NCI-H524 (cell line): ENCODE results near the gene EHHADH.
"Not testable (repeated sequence)": the region's sequence is repeated elsewhere in the genome, so short reads cannot be mapped to it uniquely, and the experiment has no call there.

ENCODE experiments used
- DNase-seq, 2 experiments: peaks; one replicate each; lab custom pipeline; 2025; lab: John Stamatoyannopoulos, UW

The EHHADH gene

DNA sequence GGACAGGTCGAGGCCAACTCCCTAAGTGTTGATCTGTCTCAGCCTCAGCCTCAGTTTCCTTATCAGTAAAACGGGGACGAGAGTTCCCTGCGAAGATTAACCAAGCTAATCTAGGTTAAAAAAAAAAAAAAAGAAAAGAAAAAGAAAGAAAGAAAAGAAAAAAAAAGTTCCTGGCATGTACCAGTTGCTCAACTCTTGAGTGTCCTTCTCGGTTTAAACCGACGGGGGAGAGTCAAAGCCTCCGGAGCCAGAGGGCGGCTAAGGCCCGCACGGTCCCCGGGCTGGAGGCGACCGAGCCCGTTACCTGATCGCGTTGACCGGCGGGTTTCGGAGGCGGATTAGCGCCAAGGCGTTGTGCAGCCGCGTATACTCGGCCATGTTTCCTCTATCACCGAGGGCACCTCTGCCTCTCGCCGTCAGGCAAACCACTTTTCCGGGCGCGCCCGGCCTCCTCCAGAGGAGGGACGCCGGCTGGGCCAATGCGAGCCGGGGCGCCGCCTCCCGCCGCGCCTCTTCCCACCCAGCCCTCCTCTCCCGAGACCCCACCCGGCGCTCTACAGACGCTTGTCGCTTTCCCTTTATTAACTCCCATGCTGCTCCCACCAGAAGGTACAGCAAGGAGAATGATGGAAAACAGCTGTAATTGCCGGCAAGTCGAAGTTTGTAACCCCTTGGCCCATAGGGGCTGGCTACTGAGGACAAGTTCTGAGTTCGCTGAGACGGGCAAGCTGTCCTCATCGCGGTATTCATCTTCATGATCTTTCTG lies at the start of gene EHHADH:
Gene EHHADH (minus strand): TSS at position 405 of the 766 bp plus-strand sequence. CDS start 27 bp downstream, at position 378.
- DNase-seq, result peak; percentile 60 to 79

DNA sequence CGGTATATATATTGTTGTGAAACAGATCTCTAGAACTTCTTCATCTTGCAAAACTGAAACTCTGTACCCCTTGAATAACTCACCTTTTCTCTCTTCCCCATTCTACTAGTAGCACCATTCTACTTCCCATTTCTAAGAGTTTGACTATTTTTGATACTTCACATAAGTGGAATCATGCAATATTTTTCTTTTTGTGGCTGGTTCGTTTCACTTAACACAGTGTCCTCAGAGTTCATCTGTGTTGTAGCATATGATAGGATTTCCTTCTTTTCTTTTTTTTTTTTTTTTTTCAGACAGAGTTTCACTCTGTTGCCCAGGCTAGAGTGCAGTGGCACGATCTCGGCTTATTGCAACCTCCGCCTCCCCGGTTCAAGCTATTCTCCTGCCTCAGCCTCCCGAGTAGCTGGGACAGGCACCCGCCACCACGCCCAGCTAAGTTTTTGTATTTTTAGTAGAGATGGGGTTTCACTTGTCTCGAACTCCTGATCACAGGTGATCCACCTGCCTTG lies 46.1 kb upstream of the EHHADH start:
- DNase-seq, result not testable (repeated sequence)

DNA sequence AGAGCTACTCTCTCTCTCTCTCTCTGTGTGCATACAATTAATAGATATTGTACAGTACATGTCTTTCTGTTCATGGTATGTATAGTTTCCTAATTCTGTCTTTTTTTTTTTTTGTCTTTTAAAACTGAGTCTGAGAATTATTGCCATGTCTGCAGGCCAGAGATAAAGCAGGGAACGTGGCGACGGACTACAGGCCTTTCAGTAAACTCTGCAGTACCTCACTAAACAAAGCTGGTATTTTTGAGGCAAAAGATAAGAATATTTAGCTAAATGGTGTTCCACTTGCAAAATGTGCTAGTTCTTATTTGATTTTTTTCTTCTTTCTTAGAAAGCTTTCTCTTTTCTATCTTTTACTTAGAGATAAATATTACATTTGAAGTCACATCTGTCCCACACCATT lies 44.0 kb upstream of the EHHADH start:
- no peak for DNase-seq

DNA sequence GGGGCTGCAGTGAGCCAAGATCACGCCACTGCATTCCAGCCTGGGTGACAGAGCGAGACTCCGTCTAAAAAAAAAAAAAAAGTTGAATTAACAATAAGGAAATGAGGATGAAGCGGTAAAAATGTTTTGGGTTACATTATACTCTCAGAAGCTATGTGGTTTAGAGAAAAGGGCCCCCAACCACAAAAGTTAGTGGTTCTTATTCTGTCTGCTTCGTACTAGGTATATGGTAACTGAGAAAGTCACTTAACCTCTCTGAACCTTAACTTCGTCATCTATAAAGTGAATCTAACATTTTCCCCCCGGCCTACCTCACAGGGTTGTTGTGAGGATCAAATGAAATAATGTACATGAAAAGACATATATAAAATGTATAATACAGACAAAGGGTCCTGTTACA lies 38.4 kb upstream of the EHHADH start:
- DNase-seq, result no peak

DNA sequence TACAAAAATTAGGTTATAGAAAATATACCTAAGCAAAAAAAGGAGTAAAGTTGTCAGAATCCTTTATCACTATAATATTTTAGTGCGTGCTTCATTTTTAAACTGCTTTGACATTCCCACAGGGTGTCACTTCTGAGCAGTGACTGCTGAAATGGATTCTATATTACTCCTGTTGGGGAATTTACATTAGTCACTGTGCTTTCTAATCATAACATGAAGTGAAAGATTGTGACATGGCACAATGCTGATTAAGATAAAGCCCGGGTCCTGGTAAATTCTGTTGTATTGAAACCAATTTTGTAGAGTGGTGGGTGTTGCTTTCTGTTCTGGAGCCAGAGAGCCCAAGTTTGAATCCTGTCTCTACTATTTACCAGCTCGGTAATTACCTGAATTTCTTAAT lies 36.4 kb upstream of the EHHADH start:
- no peak for DNase-seq

DNA sequence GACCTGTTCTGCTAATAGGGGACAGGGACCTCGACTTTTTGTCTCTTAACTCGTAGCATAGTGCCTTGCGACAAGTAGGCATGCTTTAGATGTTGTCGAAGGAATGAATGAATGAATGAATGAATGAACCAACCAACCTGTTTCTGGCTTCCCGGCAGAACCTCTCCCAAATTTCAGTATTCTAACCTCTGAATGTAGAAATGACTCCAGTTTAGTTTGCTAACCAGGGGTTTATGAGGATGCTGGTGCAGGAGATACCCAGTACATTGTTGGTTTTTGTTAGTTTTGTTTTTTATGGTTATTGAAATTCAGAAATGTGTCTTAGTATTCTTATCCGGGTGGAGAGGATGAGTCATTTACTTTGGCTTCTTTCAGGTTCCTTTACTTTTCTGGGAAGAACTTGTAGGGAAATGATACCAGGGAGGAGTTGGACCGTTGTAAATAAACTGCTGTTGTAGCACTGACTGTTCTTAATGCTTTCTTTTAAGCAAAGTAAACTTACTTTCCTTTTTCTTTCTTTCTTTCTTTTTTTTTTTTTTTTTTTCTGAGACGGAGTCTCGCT lies 29.6 kb upstream of the EHHADH start:
- DNase-seq, result no peak

DNA sequence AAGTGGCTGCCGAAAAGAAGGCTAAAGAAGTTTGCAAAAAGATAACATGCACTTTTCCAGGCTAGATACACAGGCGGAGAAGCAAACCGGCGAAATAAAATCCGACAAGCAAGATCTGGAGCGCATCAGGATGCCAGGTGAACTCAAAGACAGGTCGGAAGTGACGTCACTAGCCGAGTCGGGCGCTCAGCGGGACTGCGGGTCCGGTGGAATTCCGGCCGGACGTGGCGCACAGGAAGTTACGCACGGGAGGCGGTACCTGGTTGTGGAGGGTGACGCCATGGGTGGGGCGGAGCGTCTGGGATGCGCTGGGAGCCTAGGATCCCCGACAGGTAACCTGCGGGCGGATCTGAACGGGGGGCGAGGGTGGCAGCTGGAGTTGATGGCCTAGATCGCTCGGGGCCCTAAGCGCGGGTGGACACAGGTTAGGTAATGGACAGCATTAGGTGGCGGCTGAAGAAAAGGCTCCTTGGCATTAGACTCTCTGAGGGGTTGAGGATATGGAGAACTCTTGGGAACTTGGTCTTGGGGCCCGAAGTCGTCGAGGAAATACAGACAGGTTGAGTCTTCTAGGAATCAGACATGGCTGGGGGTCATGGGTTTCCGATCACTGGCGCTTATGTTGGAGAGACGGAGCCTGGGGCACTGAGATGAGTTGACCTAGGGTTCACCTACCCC lies 29.0 kb upstream of the EHHADH start:
- DNase-seq, result peak; percentile 94 to 96

DNA sequence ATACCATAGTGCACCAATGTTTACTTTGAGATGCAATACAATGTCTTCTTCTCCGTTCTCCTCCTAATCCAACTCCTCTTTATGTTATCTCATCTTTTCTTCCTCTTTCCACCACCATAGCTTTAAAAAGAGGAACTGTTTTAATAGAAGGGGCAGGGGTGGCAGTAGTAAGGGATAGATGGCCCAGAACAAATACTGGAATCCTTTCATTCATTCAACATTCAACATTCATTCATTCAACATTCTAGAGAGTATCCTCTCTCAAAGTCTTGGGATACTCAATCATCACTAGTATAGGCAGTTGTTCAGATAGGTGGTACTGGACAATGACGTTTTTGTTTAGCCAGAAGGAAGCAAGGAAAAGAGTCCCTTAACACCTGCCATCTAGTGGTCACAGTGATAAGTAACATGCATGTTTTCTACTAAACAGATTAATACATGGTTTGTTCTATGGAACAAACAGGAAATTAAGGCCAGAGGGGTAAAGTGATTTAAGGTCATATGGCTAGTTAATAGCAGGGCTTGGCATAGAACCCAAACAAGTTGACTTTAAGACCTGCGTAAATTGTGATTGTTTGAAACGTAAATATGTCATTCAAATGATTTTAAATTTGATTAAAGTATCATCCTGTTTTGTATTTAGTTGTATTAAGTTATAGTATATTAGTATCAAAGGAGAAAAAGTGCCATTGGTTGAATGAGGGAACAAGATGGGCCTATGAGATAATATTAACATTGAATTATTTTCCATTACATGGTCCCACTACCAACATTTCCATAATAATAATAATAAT lies 26.9 kb upstream of the EHHADH start:
- DNase-seq, result peak; percentile 67 to 76

DNA sequence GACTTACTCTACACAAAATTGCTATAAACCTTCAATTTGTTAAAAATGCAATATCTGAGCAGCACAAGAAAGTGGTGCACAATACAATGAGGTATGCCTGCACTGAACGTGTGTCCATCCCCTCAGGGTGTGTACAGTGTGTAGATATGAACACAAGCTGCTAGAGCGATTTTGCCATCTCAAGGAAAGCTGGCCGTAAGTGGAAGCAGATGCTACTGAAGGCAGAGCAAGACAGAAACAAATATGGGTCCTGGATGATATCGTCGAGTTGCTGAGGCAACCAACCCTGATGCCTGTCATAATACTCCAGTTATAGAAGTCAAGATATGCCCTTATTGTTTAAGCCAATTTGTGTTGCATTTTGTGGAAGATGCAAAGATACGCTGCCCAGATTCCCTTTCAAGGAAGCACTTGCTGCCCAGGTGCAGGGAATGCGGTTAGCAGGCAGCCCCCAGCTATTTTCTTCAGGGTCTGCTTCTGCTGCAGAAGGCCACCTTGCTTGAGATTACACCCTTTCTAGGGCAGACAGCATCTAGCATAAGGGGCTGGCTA lies 25.8 kb upstream of the EHHADH start:
- no peak for DNase-seq

DNA sequence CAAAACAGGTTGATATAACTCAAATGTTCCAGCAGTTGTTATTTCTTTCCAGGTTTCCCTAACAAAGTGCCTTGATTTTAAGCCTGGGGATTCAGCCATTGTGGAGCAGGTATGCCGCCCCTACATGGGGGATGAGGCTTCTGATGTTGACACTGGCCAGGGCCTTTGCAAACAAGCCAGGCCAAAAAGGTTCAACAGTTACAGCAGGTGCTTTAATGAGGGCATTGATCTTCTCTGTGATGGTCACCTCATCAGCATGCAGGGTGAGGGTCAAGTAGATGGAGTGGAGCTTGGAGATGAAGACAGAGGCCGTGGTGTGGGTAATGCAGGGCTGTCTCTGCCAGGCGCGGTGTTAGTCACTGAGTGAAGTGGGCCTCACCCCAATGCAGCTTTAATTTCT lies 22.6 kb upstream of the EHHADH start:
- no peak for DNase-seq

DNA sequence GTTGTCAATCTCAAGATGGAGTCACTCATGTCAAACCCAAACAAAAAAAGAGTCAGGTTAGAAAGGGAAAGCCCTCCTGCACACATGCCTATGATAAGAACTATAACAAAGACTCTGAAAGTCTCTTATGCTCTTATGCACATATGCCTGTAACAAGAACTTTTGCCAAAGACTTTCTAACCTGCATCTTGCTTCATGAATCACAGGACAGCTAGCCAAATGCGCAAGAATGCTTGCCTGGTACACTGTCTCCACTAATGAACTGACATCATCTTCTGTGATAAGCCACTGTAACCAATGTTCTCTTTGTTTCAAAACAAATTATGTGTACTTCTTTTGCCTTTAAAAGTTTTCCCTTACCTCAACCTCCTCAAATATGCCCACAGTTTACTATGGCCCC lies 18.2 kb upstream of the EHHADH start:
- DNase-seq, result no peak

DNA sequence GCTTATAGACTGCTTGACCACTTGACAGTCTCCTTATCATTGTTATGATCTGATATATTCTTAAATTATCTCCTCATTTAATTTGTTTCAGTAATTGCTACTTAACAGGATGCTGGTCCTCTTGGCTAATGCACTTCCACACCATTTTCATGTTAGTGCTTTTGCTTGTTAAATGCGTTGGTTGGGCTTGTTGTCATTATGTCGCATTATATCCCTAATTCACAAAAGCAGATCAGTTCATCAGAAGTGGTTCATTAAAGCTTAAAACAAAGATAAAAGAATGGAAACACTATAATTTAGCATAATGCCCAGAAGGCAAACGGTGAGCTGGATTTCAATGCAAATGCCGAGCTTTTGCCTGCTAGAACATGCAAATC lies 17.1 kb upstream of the EHHADH start:
- DNase-seq, result no peak

DNA sequence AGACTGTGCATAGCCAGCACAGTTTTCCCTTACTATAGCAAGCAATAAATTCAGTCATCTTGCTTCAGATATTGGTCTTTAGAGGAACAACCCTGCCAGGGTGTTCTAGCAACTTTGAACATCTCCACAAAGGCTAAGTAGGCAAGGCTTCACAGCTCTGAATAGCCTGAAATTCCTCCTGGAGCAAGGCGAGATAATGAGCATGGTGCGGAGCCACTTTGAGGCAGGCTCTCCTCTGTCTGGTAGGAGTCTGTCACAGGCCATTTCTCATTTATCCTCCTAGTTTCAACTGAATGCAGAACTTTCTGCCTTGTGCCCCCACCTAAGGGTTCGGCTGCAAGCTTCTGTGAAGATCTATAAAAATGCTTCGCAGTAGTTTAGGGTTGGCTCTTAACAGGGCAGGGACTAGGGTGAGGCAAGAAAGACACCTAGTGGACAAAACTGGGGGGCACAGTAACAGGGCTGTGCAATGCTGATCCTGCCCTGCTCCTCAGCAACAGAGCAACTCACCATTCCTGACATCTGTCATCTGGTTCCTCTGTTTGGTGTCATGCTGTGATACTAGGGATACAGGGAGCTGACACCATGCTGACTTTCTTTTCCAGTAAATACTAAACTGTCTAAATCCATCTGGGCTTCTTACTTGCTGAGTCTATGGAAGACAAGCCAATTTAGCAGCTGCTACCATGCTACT lies 16.6 kb upstream of the EHHADH start:
- DNase-seq, result peak; percentile 97 to 98

DNA sequence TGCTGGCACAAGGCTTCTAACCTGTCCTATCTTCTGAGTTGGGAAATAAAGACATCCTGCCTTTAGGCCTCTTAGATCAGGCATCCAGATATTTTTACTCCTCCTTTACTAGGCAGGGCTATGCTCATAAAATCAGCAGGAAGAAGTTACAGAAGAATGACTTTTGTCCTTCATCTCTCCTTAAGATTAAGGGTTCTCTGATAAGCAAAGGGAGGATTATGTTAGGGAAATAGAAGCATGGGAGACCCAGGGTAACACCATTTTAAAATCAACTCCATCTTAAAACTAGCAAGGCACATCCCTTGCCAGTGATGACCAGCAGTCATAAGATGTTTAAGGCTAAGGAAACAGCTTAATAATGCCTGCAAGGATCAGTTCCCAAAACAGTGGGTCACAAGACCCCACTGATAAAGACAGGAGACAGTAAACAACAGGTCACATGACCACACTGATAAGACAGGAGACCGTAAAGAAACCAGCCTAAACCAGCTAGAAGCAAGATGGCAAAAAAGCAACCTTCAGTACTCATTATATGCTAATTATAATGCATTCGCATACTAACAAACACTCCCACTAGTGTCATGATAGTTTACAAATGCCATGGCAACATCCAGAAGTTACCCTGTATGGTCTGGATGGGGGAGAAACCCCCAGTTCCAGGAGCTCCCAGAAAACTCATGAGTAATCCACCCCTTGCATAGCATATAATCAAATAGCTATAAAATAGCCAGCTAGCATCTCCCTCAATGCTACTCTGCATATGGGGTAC lies 14.5 kb upstream of the EHHADH start:
- no peak for DNase-seq

DNA sequence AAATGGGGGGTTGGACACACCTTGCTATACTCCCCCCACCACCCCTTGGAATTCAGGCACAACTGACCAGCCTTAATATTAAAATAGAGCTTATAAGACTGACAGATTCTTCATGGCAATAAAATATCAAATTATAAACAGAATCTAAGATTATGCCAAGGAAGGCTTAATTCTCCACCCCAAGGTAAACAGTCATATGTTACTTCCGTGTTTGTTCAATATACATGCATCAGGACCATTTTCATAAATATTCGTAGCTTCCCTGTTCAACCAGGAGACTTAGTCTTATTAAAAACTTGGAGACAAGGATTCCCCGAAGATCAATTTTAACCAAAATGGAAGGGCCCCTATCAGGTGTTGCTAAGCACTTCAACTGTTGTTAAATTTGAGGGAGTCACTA lies 13.3 kb upstream of the EHHADH start:
- no peak for DNase-seq

DNA sequence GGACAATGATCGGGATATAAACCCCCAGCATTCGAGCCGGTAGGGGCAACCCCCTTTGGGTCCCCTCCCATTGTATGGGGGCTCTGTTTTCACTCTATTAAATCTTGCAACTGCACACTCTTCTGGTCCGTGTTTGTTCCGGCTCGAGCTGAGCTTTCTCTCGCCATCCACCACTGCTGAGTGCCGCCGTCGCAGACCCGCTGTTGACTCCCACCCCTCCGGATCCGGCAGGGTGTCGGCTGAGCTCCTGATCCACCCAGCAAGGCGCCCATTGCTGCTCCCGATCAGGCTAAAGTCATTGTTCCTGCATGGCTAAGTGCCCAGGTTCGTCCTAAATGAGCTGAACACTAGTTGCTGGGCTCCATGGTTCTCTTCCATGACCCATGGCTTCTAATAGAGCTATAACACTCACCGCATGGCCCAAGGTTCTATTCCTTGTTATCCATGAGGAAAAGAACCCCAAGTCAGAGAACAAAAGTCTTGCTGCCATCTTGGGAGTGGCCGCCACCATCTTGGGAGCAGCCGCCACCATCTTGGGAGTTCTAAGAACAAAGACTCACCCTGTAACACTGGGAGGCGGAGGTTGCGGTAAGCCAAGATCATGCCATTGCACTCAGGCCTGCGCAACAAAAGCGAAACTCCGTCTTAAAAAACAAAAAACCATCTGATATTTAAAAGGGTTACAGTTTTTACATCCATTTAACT lies 11.2 kb upstream of the EHHADH start:
- DNase-seq, result no peak

DNA sequence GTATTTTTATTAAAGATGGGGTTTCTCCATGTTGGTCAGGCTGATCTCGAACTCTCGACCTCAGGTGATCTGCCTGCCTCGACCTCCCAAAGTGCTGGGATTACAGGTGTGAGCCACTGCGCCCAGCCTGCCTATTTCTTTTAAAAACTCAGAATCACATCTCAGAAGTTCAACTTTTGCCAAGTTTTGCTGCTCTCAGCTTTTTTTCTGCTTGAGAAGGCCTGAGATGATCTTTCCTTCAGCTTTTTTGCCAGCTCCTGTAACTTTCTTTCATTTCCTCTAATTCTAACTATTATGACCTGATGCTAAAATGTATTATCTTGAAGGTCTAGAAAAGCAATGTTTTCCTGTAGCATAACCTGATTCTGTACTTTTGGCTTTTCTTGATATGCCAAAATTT lies 9.6 kb upstream of the EHHADH start:
- no peak for DNase-seq

DNA sequence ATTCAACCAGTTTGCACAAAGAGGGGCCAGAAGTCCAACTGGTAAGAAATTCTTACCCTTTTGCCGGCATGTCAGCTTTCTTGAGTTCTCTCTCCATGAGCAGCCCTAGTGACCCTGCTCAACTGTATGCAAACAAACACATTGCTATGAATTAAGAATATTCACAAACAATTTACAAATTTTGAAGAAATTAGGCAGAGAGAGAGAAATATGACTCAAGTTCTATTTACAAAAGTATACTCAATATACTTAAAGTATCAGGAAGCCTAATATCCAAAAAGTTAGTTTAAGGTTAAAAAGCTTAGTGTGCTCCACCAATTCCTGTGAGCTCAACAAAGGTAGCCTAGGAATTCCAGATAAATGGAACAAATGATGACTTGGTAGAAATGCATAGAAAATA lies 3.5 kb upstream of the EHHADH start:
- no peak for DNase-seq

DNA sequence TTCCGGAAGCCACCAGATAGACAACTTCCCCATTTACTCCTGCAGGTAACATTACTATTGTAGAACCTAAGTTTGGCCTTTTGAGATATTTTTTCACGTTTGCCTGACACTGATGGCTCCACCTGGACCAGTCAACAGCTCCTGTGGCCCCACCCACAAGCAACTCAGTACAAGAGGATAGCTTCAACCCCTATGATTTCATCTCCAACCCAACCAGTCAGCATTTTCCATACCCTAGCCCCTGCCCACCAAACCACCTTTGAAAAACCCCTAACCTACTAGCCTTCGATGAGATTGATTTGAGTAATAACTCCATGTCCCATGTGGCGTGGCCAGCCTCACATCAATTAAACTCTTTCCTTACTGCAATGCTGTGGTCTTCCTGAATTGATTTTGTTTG lies 950 bp upstream of the EHHADH start:
- no peak for DNase-seq

DNA sequence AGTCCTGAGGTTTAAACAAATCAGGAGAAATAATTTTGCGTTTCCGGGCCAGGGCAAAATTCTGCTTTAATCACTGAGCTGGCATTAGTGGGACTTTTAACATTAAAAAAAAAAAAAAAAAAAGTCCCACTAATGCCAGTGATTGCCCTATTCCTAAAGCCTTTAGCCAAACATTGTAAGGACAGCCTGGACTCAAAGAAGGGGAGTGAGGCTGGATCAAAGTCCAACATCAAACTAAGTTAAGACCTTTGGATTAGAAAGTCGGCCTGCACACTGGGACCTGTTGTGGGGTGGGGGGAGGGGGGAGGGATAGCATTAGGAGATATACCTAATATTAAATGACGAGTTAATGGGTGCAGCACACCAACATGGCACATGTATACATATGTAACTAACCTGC lies 716 bp downstream of the EHHADH start:
- not testable (repeated sequence) for DNase-seq
